Small intestine (tissue), 7 donors: ENCODE results near the gene EXOC4. TPM values are rescaled to one million over a fixed set of nuclear protein-coding genes. Genes with fewer than 3 reads are reported as not detected.

Experiments
- DNase-seq, 2 donors: peaks; one replicate each; pipeline versions ENCODE4 v3.0.0 to v3.0.0-alpha.2; 2013
- FAIRE-seq: peaks from 2 replicates; lab custom pipeline; 2012; peaks lifted over from hg19 to GRCh38; lab: Jason Lieb, UNC
- H3K27ac ChIP-seq, 3 donors: one replicate each; pipeline ENCODE4 v1.5.1; 2013; ENCODE audit warnings: low read length in 2 of 3, mild to moderate bottlenecking in 2 of 3, control low read depth in 1 of 3, inconsistent platforms in 1 of 3, low read depth in 1 of 3, moderate library complexity in 1 of 3
- H3K27me3 ChIP-seq, 3 donors: one replicate each; pipeline ENCODE4 v1.6.1; 2013; ENCODE audit warnings: low read length in 3 of 3, inconsistent platforms in 1 of 3; ENCODE audit not compliant: control insufficient read depth in 3 of 3, insufficient read depth in 3 of 3
- H3K36me3 ChIP-seq, 3 donors: one replicate each; pipeline ENCODE4 v1.6.1; 2013; ENCODE audit warnings: low read length in 3 of 3, inconsistent platforms in 1 of 3, low read depth in 1 of 3, mild to moderate bottlenecking in 1 of 3, moderate library complexity in 1 of 3; ENCODE audit not compliant: control insufficient read depth in 3 of 3, insufficient read depth in 2 of 3
- H3K4me1 ChIP-seq, 3 donors: one replicate each; pipeline ENCODE4 v1.6.1; 2013; ENCODE audit warnings: low read length in 2 of 3, inconsistent platforms in 1 of 3, low read depth in 1 of 3, mild to moderate bottlenecking in 1 of 3, moderate library complexity in 1 of 3; ENCODE audit not compliant: control insufficient read depth in 3 of 3, insufficient read depth in 2 of 3
- H3K4me3 ChIP-seq, 3 donors: one replicate each; pipeline ENCODE4 v1.5.1; 2013; ENCODE audit warnings: low read length in 3 of 3, control low read depth in 1 of 3, inconsistent platforms in 1 of 3, low read depth in 1 of 3, mild to moderate bottlenecking in 1 of 3, moderate library complexity in 1 of 3
- H3K9me3 ChIP-seq, 2 donors: one replicate each; pipeline ENCODE4 v1.6.1; 2013; ENCODE audit warnings: low read depth in 1 of 2, low read length in 1 of 2; ENCODE audit not compliant: control insufficient read depth in 2 of 2, insufficient read depth in 1 of 2
- WGBS, 3 donors: extraction: QIAGEN DNeasy Blood & Tissue Kit; methylation state at CpG; one replicate each; pipeline ENCODE4 v1.1.7; 2013; 5-methylcytosine and 5-hydroxymethylcytosine counted together
- polyA plus RNA-seq, 4 donors: library from polyadenylated mRNA; stranded (reverse) in 3 of 4; unstranded in 1 of 4; fragments of 200-250 nt in 3 of 4; fragments of 120-200 nt in 1 of 4; gene quantifications; one replicate each; pipeline versions ENCODE4 v1.2.1 to v1.2.3, GENCODE V29; 2013
- donor health status: healthy with polysubstance abuse.
- donor health status: control.
- donor health status: control.
- donor health status: Bipolar disorder and iron deficiency.
- donor health status: healthy.

EXOC4 gene
- polyA plus RNA-seq, 4 donors = 10.5 to 46.8 (median 18.8) TPM

DNA sequence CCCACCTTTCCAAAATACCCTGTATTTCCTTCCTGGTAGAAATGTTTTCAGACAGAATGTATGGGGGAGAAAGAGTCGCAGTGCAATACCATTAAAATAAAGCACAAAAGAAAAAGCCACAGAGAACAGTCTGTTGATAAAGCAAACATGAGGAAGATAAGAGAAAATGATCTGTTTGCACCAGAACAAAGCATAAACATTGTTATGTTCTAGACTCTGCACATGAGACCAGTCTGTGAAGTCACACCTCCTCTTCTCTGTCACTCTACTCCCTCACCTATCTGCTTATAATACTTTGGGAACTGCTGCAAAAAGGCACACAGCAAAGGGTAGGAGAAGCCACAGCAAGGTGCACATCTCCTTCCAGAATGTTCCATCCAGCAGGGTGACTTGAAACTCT lies 807.0 kb downstream of the EXOC4 start:
- DNase-seq (no peak), FAIRE-seq (no peak)
- H3K27me3 ChIP-seq = no peaks in the 10 kb centered on the region
- peaks cover 0 to 10% (median 0%) of the 10 kb centered on the region in 3 donors for H3K36me3 ChIP-seq
- H3K9me3 ChIP-seq = no peaks in the 10 kb centered on the region
- H3K27ac ChIP-seq = no peak overlapping the region
- H3K4me1 ChIP-seq = no peaks in the 10 kb centered on the region
- 73 to 86% (median 86%) methylated on average over 1 of the region's 1 CpG for WGBS, 3 donors
- no peak overlapping the region for H3K4me3 ChIP-seq

DNA sequence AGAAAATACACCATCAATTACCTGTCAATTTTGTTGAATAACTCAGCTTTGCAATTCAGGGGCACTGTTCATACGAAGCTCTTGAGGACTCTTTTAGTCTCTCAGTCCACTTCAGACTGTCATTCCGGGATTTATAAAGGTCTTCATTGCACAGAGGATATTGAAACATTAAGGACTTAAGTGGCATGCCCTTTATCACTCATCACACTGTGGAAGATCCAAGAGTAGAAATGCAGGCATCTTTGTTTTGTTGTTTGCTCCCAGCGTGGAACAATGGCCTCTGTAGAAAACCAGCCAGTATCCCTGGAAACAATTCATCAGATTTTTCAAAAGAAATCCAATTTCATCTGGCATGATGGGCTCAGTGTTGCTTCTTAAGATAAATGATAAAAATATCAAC lies 808.0 kb downstream of the EXOC4 start:
- Histone ChIP-seq H3K27ac (no peak overlapping the region), H3K36me3 (peaks cover 0 to 12% (median 0%) of the 10 kb centered on the region in 3 donors), H3K9me3 (no peaks in the 10 kb centered on the region), H3K4me3 (no peak overlapping the region), H3K27me3 (no peaks in the 10 kb centered on the region), H3K4me1 (no peaks in the 10 kb centered on the region)
- no peak for DNase-seq
- WGBS, 3 donors = 88 to 96% (median 94%) methylated on average over 3 of the region's 3 CpGs
- FAIRE-seq = no peak

DNA sequence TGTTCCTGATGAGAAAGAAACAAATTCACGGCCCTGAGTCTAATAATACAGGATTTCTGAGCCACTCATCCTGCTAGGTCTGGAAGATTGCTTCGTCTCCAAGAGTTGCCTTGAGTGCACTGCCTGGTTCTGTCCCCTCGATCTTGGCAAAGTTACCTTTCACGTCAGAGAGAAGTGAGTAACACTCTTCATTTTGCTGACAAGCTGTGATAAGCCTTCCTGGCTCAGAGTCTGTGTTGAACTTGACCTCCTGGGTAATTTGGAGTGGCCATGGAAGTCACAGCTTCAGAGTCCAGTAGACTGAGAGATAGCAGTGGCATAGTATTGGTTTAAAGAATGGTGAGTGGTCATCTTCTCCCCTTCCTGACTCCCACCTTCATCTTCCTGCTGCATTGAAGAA lies 809.6 kb downstream of the EXOC4 start:
- no peaks in the 10 kb centered on the region for H3K27me3 ChIP-seq
- H3K4me3 ChIP-seq = no peak overlapping the region
- DNase-seq (no peak), FAIRE-seq (no peak)
- H3K36me3 ChIP-seq = peaks cover 0 to 14% (median 0%) of the 10 kb centered on the region in 3 donors
- no peaks in the 10 kb centered on the region for H3K9me3 ChIP-seq
- WGBS, 3 donors = 88 to 93% (median 89%) methylated on average over 4 of the region's 4 CpGs
- H3K27ac ChIP-seq = no peak overlapping the region
- no peaks in the 10 kb centered on the region for H3K4me1 ChIP-seq

DNA sequence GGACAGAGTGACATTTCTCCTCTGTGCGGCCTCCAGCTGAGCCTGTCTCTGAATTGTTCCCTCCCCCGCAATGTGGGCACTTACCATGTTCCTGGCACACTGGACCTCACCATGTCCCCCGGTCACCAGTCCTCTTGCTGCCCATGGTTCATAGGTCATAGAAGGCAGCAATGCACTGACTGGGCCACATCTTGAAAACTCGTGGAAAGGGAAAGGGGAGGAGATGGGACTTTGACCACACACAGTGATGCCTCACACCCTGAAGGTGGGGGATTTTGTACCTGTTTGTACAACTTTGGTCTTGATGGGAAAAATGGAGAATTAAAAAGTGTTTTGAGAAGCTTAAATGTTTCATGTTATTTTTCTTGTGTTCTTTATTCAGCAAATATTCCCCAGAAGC lies 812.5 kb downstream of the EXOC4 start:
- Histone ChIP-seq H3K4me3 (no peak overlapping the region), H3K4me1 (no peaks in the 10 kb centered on the region), H3K9me3 (no peaks in the 10 kb centered on the region), H3K27ac (no peak overlapping the region), H3K36me3 (peaks cover 0 to 14% (median 0%) of the 10 kb centered on the region in 3 donors), H3K27me3 (no peaks in the 10 kb centered on the region)
- DNase-seq = no peak
- FAIRE-seq = no peak
- WGBS, 3 donors = 78 to 84% (median 80%) methylated on average over 4 of the region's 4 CpGs

DNA sequence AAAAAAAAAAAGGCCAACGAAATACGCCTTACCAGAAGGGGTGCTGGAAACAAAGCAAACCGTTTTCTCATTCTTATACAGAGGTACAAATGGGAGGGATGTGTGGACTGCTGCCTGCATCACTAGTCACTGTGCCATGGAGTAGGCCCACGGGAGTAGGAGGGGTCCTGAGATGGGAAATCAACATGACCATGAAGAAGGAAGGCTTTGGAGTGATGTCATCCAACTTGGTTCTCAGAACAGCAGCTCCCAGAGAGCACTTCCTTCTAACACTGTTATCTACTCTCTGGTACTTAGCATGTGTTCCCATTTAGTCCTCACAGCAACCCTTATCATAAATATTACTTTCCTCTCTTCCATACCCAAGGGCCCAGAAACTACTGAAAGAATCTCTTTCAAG lies 814.3 kb downstream of the EXOC4 start:
- Histone ChIP-seq H3K27me3 (no peaks in the 10 kb centered on the region), H3K4me3 (no peak overlapping the region), H3K4me1 (no peaks in the 10 kb centered on the region), H3K9me3 (no peaks in the 10 kb centered on the region), H3K36me3 (peaks cover 0 to 14% (median 0%) of the 10 kb centered on the region in 3 donors), H3K27ac (no peak overlapping the region)
- no peak for DNase-seq
- WGBS, 3 donors = 48 to 61% (median 51%) methylated on average over 4 of the region's 4 CpGs
- FAIRE-seq = no peak

DNA sequence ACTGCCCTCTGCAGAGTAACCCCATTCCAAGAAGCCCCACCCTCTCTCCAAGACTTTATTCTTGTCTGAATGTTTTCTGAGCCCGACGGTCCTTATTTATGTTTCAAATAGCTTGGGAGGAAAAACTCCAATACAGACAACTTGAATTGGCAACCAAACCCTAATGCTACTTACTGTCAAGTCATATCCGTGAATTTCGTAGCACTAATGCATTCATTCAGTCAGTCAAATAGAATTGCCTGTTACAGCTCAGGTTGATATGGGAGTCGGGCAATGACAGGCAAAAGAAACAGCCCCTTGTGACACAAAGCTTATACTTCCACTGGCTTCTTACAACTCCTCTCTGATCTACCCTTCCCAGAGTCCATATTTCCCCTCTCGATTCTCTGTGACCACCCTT lies 815.8 kb downstream of the EXOC4 start:
- Histone ChIP-seq H3K9me3 (no peaks in the 10 kb centered on the region), H3K27me3 (no peaks in the 10 kb centered on the region), H3K4me1 (no peaks in the 10 kb centered on the region), H3K4me3 (no peak overlapping the region), H3K27ac (no peak overlapping the region), H3K36me3 (peaks cover 0 to 11% (median 0%) of the 10 kb centered on the region in 3 donors)
- DNase-seq (no peak), FAIRE-seq (no peak)
- WGBS, 3 donors = 88 to 97% (median 95%) methylated on average over 6 of the region's 6 CpGs

DNA sequence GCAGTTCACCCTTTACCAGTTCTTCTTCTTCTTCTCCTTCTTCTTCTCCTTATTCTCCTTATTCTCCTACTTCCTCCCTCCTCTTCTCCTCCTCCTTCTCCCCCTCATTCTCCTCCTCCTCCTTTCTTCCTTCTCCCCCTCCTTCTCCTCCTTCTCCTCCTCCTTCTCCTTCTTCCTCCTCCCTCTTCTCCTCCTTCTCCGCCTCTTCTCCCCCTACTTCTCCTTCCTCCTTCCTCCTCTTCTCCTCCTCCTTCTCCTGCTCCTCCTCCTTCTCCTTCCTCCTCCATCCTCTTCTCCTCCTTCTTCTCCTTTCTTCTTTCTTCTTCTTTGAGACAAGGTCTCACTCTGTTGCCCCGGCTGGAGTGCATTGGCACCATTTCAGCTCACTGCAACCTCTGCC lies 816.3 kb downstream of the EXOC4 start:
- DNase-seq = no peak
- Histone ChIP-seq H3K4me3 (no peak overlapping the region), H3K27me3 (no peaks in the 10 kb centered on the region), H3K9me3 (no peaks in the 10 kb centered on the region), H3K4me1 (no peaks in the 10 kb centered on the region), H3K36me3 (peaks cover 0 to 9% (median 0%) of the 10 kb centered on the region in 3 donors), H3K27ac (no peak overlapping the region)
- WGBS, 3 donors = 93 to 98% (median 96%) methylated on average over 2 of the region's 2 CpGs
- FAIRE-seq = no peak

DNA sequence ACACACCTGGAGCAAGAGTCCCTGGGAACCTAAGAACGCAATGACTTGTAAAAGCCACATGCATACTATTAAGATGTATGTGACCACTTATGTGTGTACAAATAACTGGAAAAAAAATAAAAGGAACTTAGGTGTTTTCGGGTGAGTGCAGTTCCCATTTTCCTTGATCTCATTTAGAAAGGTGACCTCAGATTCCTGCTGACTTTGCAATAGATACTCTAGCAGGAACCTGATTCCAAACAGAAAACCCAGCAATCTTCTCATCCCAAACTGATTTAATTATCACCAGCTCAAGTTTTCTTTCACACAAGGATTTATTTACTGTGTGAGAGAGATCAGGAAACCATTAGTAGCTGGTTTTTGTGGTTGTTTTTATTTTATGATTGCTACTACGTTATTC lies 817.8 kb downstream of the EXOC4 start:
- Histone ChIP-seq H3K4me1 (no peaks in the 10 kb centered on the region), H3K36me3 (peaks cover 0 to 7% (median 0%) of the 10 kb centered on the region in 3 donors), H3K4me3 (no peak overlapping the region), H3K27me3 (no peaks in the 10 kb centered on the region), H3K27ac (no peak overlapping the region), H3K9me3 (peaks cover 0 to 8% of the 10 kb centered on the region in 2 donors)
- WGBS, 3 donors = 87 to 94% (median 89%) methylated on average over 3 of the region's 3 CpGs
- FAIRE-seq = no peak
- no peak for DNase-seq
